ENCODE results near the gene AGPS. TPM values are rescaled to one million over a fixed set of nuclear protein-coding genes. Genes with fewer than 3 reads are reported as not detected.
"Not testable (repeated sequence)": the region's sequence is repeated elsewhere in the genome, so short reads cannot be mapped to it uniquely, and the experiment has no call there.

The AGPS gene
- total RNA-seq, 1 experiment from 2014 or later = 46.7 TPM

DNA sequence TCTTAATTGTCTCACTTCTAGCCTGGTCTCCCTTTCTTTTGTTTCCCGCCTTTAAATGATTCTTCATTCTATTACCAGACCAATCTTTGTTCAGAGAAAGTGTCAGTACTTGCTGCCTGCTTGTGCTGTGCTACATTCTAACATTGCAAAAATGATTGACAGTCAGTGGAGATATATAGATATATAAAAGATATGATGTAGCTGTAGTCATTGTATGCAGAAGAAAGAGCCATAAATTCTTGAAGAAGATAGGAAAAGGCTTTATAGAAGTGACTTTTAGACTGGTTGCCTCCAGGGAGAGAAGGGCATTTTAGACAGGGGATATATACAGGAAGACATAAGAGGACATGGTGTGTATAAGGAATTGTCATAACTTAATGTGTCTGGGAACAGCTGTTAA is 13.6 kb downstream of the AGPS start:
- POLR2A ChIA-PET (ENCODE audit: low non-redundant PET) = no interaction called here
- H3K4me3 ChIP-seq (ENCODE audit: low read depth, low read length, poor library complexity, severe bottlenecking) = no peak overlapping the region
- no TSS peak for BruUV-seq (replicated peaks)
- no peaks in the 10 kb centered on the region for H3K36me3 ChIP-seq (ENCODE audit: insufficient read depth, low read length, poor library complexity, severe bottlenecking)
- TF ChIP-seq EZH2 (IDR thresholded peaks at IDR 0.05; ENCODE audit: borderline replicate concordance, low read depth, low read length, poor library complexity, severe bottlenecking) (no peak), CTCF (conservative IDR thresholded peaks at IDR 0.05; ENCODE audit: low read depth, low read length) (no peak)
- no peaks in the 10 kb centered on the region for H3K27me3 ChIP-seq (replicated peaks; ENCODE audit: insufficient read depth, low read depth, low read length, poor library complexity)
- H3K4me1 ChIP-seq (ENCODE audit: insufficient read depth, low read length, poor library complexity, severe bottlenecking) = peaks cover 18% of the 10 kb centered on the region
- no peak for DNase-seq (ENCODE audit: low spot score)
- H3K9me3 ChIP-seq (ENCODE audit: low read depth, low read length, poor library complexity, severe bottlenecking) = no peaks in the 10 kb centered on the region
- CTCF ChIA-PET = interaction anchor here (0.6 to 0.7 kb wide), 2 partner anchors 770 to 1173 kb away, joined by 3 to 4 read pairs; no protein-coding TSS in a partner anchor
- intact Hi-C loops (cut with micrococcal nuclease; ENCODE audit: unreplicated experiment) = no loop called here
- no peak overlapping the region for H3K27ac ChIP-seq (ENCODE audit: low read depth, low read length, poor library complexity, severe bottlenecking)

DNA sequence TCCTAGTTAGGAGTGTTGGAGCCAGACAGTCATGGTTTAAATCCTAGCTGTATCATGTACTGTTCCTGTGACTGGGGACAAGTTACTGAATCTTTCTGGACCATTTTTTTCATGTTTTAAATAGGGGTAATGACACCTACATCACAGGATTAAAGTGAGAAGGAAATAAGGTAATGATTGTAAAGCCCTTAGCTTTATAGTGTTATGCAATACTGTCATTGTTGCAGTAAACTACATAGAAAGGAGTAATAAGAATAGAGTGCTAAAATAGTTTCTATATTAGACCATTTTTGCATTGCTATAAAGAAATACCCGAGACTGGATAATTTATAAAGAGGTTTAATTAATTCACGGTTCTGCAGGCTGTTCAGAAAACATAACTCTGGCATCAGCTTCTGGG is 14.5 kb downstream of the AGPS start:
- no peak overlapping the region for H3K27ac ChIP-seq (ENCODE audit: low read depth, low read length, poor library complexity, severe bottlenecking)
- ChIA-PET POLR2A (ENCODE audit: low non-redundant PET) (no interaction called here), CTCF (interaction anchor here (0.6 kb wide), 1 partner anchor 1174 kb away, joined by 4 read pairs; no protein-coding TSS in a partner anchor)
- TF ChIP-seq EZH2 (IDR thresholded peaks at IDR 0.05; ENCODE audit: borderline replicate concordance, low read depth, low read length, poor library complexity, severe bottlenecking) (no peak), CTCF (conservative IDR thresholded peaks at IDR 0.05; ENCODE audit: low read depth, low read length) (no peak)
- H3K9me3 ChIP-seq (ENCODE audit: low read depth, low read length, poor library complexity, severe bottlenecking) = no peaks in the 10 kb centered on the region
- intact Hi-C loops (cut with micrococcal nuclease; ENCODE audit: unreplicated experiment) = no loop called here
- H3K4me1 ChIP-seq (ENCODE audit: insufficient read depth, low read length, poor library complexity, severe bottlenecking) = peaks cover 18% of the 10 kb centered on the region
- H3K36me3 ChIP-seq (ENCODE audit: insufficient read depth, low read length, poor library complexity, severe bottlenecking) = no peaks in the 10 kb centered on the region
- no peaks in the 10 kb centered on the region for H3K27me3 ChIP-seq (replicated peaks; ENCODE audit: insufficient read depth, low read depth, low read length, poor library complexity)
- no peak for DNase-seq (ENCODE audit: low spot score)
- BruUV-seq (replicated peaks) = no TSS peak
- no peak overlapping the region for H3K4me3 ChIP-seq (ENCODE audit: low read depth, low read length, poor library complexity, severe bottlenecking)

DNA sequence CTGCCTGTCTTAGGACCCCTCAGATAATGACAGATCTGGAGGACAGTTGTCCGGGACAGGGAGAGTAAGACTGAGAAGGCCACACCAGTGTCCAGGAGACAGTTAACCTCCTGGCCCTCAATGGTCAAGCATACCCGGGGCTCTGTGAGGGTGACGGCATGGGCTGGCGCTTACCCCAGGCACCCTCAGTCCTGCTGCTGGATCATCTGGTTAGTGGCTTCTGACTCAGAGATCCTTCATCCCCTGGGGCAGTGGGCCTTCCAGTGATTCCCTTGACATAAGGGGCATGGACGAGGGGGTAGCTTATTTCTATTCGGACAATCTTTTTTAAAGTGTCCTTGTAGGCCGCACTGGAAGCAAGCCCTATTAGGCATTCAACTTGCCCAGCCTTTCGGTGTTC is 18.1 kb downstream of the AGPS start:
- intact Hi-C loops (cut with micrococcal nuclease; ENCODE audit: unreplicated experiment); CTCF ChIA-PET; H3K9me3 ChIP-seq (ENCODE audit: low read depth, low read length, poor library complexity, severe bottlenecking); H3K4me3 ChIP-seq (ENCODE audit: low read depth, low read length, poor library complexity, severe bottlenecking); DNase-seq (ENCODE audit: low spot score); POLR2A ChIA-PET (ENCODE audit: low non-redundant PET); BruUV-seq (replicated peaks); H3K4me1 ChIP-seq (ENCODE audit: insufficient read depth, low read length, poor library complexity, severe bottlenecking); H3K36me3 ChIP-seq (ENCODE audit: insufficient read depth, low read length, poor library complexity, severe bottlenecking); H3K27ac ChIP-seq (ENCODE audit: low read depth, low read length, poor library complexity, severe bottlenecking); H3K27me3 ChIP-seq (replicated peaks; ENCODE audit: insufficient read depth, low read depth, low read length, poor library complexity): not testable (repeated sequence)

DNA sequence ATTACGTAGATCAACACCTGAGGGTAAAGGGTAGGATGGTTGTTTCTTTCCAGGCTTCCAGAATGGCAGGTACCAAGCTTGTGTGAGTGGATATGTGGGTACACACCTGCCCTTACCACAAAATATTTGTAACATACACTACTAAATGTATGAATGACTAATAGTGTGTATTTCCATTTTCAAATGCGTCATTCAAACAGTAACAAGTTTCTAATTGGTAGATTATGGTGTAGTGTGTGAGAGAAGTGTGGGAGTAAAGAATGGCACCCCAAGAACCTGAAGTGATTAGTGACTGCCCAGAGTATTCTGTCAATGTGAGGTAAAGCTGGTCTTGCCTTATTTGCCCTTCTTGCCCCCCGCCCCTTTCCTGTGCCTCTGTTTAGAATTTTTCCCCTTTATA is 21.1 kb downstream of the AGPS start:
- intact Hi-C loops (cut with micrococcal nuclease; ENCODE audit: unreplicated experiment) = no loop called here
- TF ChIP-seq EZH2 (IDR thresholded peaks at IDR 0.05; ENCODE audit: borderline replicate concordance, low read depth, low read length, poor library complexity, severe bottlenecking) (no peak), CTCF (conservative IDR thresholded peaks at IDR 0.05; ENCODE audit: low read depth, low read length) (no peak)
- Histone ChIP-seq H3K4me1 (ENCODE audit: insufficient read depth, low read length, poor library complexity, severe bottlenecking) (peaks cover 16% of the 10 kb centered on the region), H3K27ac (ENCODE audit: low read depth, low read length, poor library complexity, severe bottlenecking) (no peak overlapping the region), H3K9me3 (ENCODE audit: low read depth, low read length, poor library complexity, severe bottlenecking) (no peaks in the 10 kb centered on the region), H3K4me3 (ENCODE audit: low read depth, low read length, poor library complexity, severe bottlenecking) (no peak overlapping the region), H3K27me3 (replicated peaks; ENCODE audit: insufficient read depth, low read depth, low read length, poor library complexity) (no peaks in the 10 kb centered on the region), H3K36me3 (ENCODE audit: insufficient read depth, low read length, poor library complexity, severe bottlenecking) (no peaks in the 10 kb centered on the region)
- no TSS peak for BruUV-seq (replicated peaks)
- ChIA-PET POLR2A (ENCODE audit: low non-redundant PET) (no interaction called here), CTCF (no interaction called here)
- DNase-seq (ENCODE audit: low spot score) = no peak
